HG03139 (cell line): ENCODE results near the gene FAM222A.

ENCODE experiments used
- ATAC-seq: cut with Tn5 transposase; IDR thresholded peaks from one replicate; pipeline ENCODE4 v1.9.1; 2021; ENCODE audit not compliant: unreplicated experiment

Gene FAM222A

DNA sequence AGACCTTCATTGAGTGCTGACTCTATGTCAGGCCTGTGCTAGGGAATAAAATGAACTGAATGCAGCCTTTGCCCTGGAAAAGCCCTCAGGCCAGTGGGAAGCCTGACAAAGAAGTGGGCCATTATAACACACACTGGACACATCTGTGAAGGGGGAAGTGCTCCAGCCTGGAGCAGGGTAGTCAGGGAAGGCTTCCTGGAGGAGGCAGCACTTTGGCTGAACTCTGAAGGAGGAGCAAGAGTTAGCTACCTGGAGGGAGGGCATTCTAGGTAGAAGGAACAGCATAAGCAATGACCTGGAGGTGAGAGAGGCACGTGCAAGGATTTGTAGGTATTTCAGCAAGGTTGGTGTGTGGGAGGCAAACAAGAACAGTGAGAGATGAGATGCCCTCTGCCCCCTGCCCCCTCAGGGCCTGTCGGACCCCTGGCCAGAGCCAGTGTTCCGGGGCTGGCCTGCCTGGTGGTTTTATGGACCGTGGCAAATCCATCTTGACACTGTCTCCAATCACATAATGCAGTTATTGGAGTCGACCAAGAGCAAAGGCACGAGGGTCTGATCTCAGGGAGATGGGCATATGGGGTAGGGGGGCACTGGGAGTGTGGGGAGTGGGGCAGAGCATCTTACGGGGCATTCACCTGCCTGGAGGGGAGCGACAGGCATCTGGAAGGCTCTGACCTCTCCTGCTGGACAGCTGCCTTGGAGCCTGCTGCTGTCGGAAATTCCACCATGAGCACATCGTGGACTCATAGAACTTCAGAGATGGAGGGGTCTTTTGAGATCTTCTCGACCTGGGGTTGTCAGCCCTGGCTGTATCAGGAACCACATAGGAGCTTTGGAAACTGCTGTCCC lies 2.7 kb upstream of the FAM222A start:
- ATAC-seq, result no peak

DNA sequence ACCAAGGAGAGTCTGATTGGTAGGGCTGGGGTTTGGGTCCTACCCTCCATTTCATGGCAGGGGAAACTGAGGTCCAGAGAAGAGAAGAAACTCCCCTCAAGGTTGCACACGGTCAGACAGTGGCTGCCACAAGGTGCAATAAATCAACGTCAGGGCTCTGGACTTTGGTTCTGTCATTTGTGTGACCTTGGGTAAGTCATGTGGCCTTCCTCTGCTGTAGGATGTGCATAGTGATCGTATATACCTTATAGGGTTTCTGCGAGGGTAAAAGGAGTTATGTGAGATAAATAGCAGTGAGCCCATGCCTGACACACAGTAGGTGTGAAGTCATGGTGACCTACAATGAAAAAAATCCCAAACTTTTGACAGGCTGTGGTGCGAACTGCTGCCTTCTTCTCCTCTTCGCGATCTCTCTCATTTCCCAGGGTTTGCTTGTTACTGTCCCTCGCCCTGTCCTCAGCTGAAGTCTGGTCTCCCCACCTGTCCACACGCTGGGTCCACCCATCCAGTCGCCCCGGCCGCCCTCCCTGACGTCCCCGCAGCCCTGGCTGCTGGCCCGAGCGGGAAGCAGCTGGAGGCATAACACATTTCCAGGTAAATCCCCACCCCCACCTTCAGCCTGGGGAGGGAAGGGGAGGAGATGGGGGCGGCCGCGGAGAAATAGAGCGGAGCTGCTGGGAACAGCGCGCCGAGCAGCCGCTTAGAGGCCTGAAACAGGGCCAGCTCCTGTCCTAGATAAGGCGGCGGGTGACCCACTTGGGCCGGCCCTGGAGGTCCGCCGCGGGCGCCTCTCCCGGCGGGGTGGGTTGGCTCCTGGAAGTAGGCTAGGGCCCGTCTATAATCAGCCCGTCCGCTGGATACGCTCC lies 1.8 kb upstream of the FAM222A start:
- no peak for ATAC-seq

DNA sequence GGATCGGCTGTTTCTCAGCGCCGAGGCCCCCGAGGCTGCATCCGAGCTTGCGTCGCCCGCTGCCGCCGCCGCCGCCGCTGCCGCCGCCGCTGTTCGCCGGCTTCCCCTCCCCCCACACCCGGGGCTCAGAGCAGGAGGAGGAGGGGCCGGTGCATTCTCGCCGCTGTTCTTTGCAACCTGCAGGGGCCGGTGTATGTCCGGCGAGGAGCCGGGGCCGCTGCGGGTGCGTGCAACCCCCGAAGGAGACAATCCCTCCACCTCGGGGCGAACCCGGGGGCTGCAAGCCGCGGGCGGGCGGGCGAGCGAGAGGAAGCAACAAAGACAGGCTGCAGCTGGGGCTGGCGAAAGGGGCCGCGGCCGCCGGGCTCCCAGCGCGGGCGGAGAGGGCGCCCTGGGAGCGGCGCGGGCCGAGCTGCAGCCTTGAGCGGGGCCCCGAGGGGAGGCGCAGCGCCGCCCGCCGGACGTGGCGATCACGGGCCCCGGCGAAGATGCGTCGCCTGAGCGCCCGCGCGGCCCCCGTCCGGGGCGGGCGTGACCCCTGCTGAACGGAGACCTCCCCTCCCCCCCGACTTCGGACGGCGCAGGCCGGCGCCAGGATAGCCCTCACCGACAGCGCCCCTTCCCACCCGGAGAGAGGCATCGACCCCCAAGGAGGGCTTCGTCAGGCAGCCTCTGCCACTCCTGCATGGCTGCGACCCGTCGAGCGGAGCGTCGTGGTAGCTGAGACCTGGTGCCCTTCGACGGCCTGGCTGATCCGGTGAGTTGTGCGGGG lies 702 bp downstream of the FAM222A start:
- ATAC-seq, result peak; percentile 14

DNA sequence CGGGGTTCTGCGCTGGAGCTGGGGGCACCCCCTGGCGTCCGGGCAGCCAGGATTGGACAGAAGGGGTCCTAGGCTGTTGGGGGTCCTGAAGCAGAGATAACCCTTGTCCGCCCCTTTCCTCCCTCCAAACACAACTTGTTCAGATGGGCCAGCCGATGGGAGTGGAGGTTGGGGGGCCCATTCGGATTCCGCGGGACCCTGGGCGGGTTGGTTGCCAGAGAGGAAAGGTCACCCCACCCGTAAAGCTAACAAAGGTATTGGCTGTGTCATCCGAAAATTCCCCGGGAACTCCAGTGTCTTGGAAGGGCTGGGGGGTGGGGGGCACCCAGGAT lies 1.3 kb downstream of the FAM222A start:
- no peak for ATAC-seq

DNA sequence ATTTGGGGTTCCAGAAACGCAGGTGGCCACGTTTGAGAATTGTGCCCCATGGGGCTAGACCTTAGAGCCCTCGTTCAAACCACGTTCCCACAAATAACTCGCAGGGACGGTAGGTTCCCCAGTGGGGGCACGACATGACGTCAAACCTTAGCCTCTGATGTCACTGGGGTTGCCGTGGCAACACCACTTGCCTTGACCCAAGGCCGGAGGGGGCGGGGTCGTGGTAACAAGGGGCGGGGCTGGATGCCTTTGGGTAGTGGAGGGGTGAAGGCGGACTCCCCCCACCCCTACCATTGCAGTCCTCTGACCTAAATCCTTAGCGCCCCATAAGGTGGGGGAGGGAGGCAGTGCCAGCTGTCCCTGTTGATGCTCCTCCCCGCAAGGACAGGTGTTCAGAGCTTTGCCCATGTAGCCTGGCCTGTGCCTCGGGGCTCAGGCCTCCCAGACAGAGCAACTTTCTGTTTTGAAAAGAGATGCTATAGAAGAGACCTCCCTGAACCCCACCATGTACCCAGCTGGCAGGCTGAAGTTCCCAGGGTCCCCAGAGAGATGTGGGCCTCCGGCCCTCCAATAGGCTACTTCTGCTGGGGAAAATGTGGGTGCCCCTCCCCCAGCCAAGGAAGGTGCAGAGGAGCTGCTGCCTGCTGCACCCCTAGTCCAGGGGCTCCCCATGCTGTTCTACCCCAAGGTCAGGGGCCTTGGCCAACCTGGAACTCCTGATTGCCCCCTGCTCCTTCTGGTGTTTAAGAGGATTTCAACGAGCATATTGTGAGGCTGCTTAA lies 1.9 kb downstream of the FAM222A start:
- ATAC-seq, result no peak

DNA sequence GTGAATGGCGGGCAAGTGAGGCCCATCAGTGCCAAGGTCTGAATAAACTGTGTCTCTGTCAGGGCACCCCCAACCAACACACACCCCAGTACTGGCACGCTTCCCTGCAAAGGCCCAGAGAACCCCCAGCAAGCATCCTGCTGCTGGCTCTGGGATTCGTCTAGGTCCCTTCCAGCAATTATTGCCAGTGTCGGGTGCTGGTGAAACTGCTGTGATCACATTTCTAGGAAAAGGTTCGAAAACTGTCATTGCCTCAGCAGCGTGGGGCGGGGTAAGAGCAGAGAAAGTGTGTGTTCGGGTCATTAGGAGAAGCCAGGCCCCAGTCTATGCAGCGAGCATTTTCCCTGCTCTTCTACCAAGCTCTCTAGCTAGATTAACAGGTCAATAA lies 2.5 kb downstream of the FAM222A start:
- ATAC-seq, result no peak

DNA sequence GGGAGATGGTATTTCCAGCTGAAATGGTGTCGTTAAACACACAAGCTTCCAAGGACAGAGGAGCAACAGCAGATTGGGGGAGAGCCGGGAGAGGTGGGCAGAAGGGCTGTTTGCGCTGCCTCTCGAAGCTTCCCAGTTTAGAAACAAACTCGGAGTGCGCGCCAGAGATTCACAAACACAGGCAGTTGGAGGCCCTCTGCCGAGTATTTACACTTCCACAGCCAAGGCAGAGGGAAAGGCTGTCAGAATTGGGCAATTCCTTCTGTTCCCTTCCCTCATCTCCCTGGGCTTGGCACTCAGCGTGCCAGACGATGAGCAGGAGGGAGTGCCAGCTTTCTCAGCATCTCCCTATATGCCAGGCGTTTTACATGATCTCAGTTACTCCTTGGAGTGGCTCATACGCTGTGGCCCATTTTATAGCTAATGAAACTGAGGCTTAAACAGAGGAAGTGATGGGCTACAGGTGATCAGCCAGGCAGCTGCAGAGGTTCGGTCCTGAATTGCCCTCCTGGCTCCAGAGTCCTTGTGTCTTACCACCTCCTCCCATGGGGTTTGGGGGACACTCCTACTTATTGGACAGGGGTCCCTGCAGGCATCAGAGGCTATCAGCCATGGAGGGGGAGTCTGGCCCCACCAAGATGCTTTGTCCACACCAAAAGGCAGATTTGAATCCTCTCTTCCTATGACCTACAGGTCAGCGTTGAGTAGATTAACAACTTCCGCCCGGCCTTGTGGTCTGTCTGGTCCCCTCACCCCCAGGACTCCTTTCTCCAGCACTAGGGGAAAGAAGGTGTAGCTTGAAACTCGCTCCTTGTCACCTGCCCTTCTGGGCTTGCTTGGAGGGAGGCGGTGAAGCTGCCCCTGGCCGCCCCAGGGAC lies 3.1 kb downstream of the FAM222A start:
- ATAC-seq, result no peak

DNA sequence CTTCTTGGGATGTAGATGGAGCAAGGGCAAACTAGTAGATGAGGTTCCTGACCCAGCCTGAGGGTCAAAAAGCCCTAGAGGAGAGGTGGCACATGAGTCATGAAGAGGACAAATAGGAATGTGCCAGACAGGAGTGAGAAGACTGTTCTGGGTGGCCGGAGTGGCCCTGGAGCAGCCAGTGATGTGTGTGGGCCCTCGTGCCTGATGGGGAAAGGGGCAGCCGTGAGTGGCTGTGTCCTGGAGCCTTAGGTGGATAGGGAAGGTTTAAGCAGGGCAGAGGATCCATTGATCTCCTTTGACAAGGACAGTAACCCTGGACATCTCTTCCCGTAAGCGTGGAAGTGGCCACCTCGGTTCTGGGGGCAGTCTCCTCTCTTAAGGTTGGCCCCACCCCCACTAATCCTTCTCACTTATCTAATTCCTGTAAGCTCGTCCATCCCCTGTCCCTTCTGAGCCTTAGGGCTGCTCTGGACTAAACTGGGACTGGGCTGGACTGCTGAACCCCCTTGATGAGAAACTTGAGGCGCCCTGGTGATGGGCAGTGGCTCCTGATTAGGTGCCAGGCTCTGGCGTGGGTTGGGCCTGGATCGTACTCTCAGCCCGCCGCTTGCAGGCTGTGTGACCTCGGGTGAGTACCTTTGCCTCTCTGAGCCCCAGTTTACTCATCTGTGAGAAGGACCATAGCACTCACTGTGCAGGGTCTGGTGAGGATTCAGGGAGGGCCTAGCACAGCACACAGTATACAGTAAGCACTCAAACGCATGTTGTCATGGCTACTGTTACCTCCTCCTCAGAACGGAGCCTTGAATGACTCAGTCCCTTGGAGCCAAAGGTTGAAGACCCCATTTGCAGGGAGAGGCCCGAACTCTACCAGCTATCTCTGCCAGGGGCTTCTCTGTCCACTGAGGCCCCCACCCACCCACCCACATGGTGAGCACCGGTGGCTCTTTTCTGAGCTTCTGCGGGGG lies 4.0 kb downstream of the FAM222A start:
- ATAC-seq, result no peak

DNA sequence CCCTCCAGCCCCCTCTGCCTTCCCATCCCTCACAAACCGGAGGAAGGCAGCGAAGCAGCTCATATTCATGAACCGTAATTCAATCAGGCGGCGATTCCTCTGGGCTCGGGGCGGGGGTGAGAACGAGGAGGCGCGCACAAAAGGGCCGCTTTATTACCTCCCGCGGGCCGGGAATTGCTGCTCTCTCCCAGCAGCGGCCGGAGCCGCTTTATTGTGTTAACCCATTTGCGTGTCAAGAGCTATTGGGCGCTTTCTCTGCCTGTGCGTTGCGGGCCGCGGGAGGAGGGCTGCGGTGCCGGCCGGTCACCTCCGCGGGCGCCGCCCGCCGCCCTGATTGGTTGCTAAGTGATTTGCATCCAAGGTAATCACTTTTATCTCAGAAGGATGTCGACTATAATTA lies 4.8 kb downstream of the FAM222A start:
- ATAC-seq, result no peak

DNA sequence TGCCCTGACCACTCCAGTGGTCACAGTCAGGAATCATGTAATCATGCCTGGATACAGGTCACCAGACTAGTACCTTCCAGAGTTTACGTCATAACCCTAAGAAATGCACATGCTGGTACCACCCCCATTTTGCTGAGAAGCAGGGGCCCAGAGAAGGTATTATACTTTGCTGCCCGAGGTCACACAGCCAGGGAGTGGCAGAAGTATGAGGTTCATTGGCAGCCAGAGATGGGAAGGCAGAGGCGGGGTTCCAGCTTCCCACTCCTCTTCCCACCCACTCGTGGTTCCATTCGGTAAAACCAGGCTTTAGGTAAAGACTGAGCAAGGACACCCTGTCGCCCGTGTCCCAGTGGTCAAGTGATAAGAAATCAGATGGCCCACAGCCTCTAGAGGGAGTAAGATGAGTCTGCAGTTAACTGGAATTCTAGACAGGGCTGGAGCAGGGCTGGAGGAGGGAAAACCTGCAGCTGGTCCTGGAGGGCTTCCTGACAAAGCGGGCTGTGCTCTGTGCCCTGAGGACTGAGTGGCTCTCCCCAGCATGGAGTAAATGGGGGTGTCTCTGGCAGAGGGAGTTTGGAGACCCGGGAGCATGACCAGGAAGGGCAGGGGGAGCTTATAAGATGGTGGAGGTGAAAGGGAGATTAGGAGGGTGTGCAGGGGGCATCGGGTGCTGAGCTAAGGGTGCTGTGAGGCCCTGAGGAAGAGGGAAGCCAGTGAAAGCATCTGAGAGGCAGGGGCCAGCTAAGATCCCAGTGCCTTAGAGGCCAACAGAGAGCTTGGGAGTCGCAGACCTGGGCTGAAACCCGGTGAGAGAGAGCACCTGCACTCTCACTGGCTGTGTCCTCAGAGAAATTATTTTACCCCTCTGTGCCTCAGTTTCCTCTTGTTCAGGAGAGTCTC lies 5.7 kb downstream of the FAM222A start:
- ATAC-seq, result no peak

DNA sequence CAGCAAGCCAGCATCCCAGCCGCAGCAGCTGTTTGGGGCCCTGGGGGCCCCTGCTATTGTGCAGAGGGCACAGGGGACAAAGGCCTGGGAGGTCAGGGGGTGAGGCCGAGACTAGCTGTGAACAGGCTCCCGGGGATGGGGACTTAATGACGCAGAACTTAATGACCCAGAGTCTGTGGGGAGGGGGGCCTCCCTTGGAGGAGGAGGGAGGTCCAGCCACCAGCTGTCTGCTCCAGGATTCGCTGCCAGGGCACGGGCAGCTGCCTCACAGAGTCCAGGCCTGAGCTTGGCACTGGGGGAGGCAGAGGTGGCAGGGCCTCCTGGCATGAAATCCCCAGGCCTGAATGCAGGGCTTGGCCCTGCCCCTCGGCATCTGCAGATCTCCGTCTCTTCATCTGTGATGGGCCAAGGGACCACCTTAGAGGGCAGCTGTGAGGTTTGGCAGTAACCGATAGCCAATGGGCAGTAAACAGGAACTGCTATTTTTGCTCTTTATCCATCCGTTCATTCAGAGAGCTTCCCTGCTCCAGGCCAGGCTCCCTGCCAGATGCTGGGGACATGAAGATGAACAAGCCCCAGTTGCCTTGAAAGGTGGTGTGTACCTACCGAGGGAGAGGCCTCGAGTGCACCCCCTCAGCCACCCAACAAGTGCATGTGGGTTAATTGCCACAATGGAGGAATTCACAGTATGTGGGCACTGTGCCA lies 6.7 kb downstream of the FAM222A start:
- ATAC-seq, result no peak

DNA sequence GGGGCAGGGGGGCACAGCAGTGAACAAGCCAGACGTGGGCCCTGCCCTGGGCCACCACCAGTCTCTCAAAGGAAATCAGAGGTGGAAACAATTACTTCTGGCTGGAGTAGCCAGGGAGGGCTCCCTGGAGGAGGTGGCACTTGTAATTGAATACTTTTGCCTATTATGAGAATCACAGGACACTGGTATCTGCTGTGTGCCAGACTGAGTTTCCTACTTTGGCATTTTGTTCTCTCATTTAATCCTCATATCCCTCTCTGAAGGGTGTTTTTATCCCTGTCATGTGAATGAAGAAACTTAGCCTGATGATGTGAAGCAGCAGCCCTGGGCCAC lies 7.2 kb downstream of the FAM222A start:
- no peak for ATAC-seq

DNA sequence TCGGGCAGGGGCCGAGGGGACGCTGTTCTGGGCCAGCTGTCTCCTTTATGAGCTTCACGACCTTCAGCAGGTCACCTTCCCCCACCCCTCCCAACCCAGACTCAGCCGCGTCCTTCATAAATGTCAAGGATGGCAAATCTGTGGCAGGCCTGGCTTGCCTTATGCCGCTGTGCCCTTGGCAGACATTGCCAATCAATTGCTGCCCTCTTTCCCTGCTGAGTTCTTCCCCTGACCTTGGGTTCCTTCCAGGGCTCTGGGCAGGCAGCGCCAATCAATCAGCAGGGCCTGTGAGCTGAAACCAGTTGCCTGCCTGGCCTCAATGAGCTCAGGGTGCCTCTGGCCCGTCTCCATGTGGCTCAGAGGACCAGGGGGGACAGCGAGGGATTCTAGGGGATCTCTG lies 7.7 kb downstream of the FAM222A start:
- ATAC-seq, result no peak

DNA sequence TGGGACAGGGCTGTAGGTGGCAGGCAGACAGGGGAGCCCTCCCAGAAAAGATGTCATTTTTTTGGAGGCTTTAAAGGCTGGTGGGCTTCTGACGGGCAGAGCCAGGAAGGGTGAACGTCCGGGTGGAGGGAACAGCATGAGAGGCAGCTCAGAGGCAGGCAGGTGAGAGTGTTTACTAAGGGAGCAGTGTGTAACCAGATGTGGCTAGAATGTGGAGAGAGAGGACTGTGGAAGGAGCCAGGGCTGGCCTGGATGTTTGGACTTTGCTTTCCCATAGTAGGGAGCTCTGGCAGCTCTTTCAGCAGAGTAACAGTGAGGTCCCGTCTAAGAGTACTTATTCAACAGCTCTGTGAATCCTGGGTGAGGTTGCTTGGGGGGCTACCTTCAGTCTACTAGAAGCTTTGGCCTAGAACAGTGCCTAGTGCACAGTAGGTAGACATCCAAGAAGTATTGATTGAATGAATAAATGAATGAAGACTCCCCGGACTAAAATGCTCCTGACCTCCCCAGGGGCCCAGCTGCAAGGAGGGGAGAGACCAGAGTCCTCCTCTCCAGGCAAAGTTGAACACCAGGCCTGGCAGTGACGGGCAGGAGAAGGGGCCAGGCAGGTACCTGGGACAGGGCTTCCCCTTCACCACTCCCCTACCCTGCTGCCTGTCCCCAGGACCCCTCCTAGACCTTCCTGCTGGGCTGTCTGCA lies 8.5 kb downstream of the FAM222A start:
- ATAC-seq, result no peak

DNA sequence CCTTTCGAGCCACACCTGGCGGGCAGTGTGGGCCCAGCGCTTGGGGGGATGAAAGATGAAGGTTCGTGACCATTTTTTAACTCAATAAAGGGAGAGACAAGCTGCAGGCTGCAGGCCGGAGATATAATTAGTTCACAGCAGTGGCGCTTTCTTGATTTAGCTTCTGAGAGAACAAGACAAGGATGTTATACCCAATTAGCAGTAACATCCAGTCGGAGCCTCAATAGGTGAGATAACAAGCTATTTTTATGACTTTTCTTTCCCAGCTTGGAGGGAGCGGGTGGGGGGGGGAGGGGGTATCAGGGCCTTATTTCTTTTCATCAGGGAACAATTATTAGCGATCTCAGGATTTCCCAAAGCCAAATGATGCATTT lies 9.1 kb downstream of the FAM222A start:
- no peak for ATAC-seq

DNA sequence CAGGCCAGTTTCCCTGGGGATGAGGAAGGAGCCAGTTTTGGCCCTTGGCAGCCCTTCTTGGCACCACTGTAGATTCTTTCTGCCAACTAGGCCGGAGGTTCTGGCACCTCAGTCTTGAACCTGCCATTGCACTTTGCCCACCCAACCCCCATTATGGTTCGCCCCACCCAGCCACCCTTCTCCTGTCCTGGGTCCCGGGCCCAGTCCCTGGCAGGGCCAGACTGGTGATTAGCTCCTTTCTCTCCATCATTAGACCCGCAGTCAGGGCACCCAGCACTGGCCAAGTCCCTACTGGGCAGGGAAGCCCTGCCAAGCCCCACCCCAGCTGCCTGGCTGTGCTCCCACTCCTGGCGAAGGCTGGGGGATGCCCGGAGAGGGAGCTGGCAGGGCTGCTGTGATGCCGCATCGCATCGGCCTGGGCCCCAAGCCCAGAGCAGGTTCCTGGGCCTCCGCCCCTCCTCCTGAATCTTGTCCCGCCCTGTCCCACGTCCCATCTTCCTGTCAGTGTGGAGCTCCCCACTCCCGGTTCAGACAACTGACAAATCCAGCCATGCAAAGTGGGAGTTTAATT lies 9.8 kb downstream of the FAM222A start:
- no peak for ATAC-seq
